GM18858 (cell line): Measurements from ENCODE around the gene L1CAM.
"Not testable (repeated sequence)": the region's sequence is repeated elsewhere in the genome, so short reads cannot be mapped to it uniquely, and the experiment has no call there.

ENCODE experiments used
- ATAC-seq: cut with Tn5 transposase; IDR thresholded peaks from one replicate; pipeline ENCODE4 v1.9.1; 2021; ENCODE audit not compliant: unreplicated experiment

Gene L1CAM

GRCh38 chrX:153830640-153831428, 55.1 kb downstream of the L1CAM start:
- no peak for ATAC-seq

- ATAC-seq = no peak
Measured at GRCh38 chrX:153829799-153830639, 56.0 kb downstream of the L1CAM start, which contains the start of gene PDZD4. Gene PDZD4 (minus strand): TSS chrX:153830544. CDS start chrX:153830298, 246 bp downstream.

- no peak for ATAC-seq
Measured at GRCh38 chrX:153829549-153829798, 56.5 kb downstream of the L1CAM start.

- no peak for ATAC-seq
Measured at GRCh38 chrX:153828723-153829548, 57.0 kb downstream of the L1CAM start.

GRCh38 chrX:153828308-153828707, 57.7 kb downstream of the L1CAM start:
- no peak for ATAC-seq

GRCh38 chrX:153827903-153828302, 58.1 kb downstream of the L1CAM start:
- no peak for ATAC-seq

GRCh38 chrX:153827016-153827415, 59.0 kb downstream of the L1CAM start:
- ATAC-seq = no peak

GRCh38 chrX:153825042-153825441, 60.9 kb downstream of the L1CAM start:
- ATAC-seq = no peak

- ATAC-seq = no peak
Measured at GRCh38 chrX:153824348-153824747, 61.6 kb downstream of the L1CAM start.

- ATAC-seq = no peak
Measured at GRCh38 chrX:153821066-153821465, 64.9 kb downstream of the L1CAM start.

- no peak for ATAC-seq
Measured at GRCh38 chrX:153820601-153821000, 65.4 kb downstream of the L1CAM start.

- ATAC-seq = no peak
Measured at GRCh38 chrX:153819384-153820040, 66.5 kb downstream of the L1CAM start.

- ATAC-seq = no peak
Measured at GRCh38 chrX:153818571-153819383, 67.2 kb downstream of the L1CAM start.

GRCh38 chrX:153818064-153818463, 67.9 kb downstream of the L1CAM start:
- ATAC-seq = not testable (repeated sequence)

GRCh38 chrX:153816831-153817690, 68.9 kb downstream of the L1CAM start:
- ATAC-seq = no peak

- ATAC-seq = no peak
Measured at GRCh38 chrX:153814591-153815315, 71.2 kb downstream of the L1CAM start.

- no peak for ATAC-seq
Measured at GRCh38 chrX:153813161-153813560, 72.8 kb downstream of the L1CAM start.

- ATAC-seq = no peak
Measured at GRCh38 chrX:153812220-153812619, 73.8 kb downstream of the L1CAM start.
